HepG2 (cell line): ENCODE measurements around the gene NET1. TPM values are rescaled to one million over a fixed set of nuclear protein-coding genes. Genes with fewer than 3 reads are reported as not detected.

Source experiments
- ATAC-seq: fragments of 200-7000 bp; cut with Tn5 transposase; 3 replicates; pipeline ENCODE4 v1.9.1; 2020; ENCODE audit warnings: mild to moderate bottlenecking, moderate library complexity
- BruUV-seq: library from RNA; stranded (reverse); fragments of 400-500 nt; replicated peaks from 2 replicates; lab custom pipeline; 2021; lab: Mats Ljungman, UMichigan
- CTCF ChIA-PET: fragments of 300-600 bp; formaldehyde crosslinking; extraction: SDS; loops from one replicate; lab custom pipeline; 2021; ENCODE audit warnings: low total read pairs, inconsistent platforms, low intra/inter-chr PET ratio; lab: Yijun Ruan, JAX
- POLR2A ChIA-PET: fragments of 350-600 bp; sonication (Branson Sonifier 250); formaldehyde crosslinking; loops from one replicate; lab custom pipeline; 2020; ENCODE audit warnings: antibody characterized with exemption, inconsistent platforms; lab: Yijun Ruan, JAX
- DNase-seq: peaks from one replicate; pipeline ENCODE4 v3.0.0-alpha.2; 2015; ENCODE audit warnings: low spot score
- FAIRE-seq: peaks from 3 replicates; lab custom pipeline; 2011; peaks lifted over from hg19 to GRCh38; lab: Jason Lieb, UNC
- H2AFZ ChIP-seq: one replicate; pipeline ENCODE4 v1.6.1; 2011; ENCODE audit warnings: low read length, inconsistent platforms
- H3K27ac ChIP-seq: fragments of 300-600 bp; 3 replicates; pipeline ENCODE4 v1.8.0; 2011; ENCODE audit warnings: mixed run types, mild to moderate bottlenecking, mixed read lengths, low read length, inconsistent platforms; ENCODE audit not compliant: insufficient read depth; ENCODE audit errors: extremely low read length
- H3K27me3 ChIP-seq, 2 experiments: fragments of 200-600 bp in 1 of 2; 2 replicates in 1 of 2; 3 replicates in 1 of 2; pipeline versions ENCODE4 v1.6.0 to v1.8.0; 2011; ENCODE audit warnings: low read length in 2 of 2, mild to moderate bottlenecking in 2 of 2, moderate library complexity in 2 of 2, inconsistent platforms in 1 of 2; ENCODE audit not compliant: insufficient read depth in 2 of 2, control insufficient read depth in 1 of 2
- H3K36me3 ChIP-seq, 2 experiments: fragments of 200-600 bp in 1 of 2; replicated peaks in 1 of 2; 2 replicates in 1 of 2; 3 replicates in 1 of 2; pipeline versions ENCODE4 v1.5.1 to v1.8.0; 2011; ENCODE audit warnings: low read length in 2 of 2, inconsistent platforms in 1 of 2; ENCODE audit not compliant: insufficient read depth in 2 of 2, control insufficient read depth in 1 of 2
- H3K4me1 ChIP-seq: 2 replicates; pipeline ENCODE4 v1.5.1; 2012; ENCODE audit warnings: low read length, inconsistent platforms; ENCODE audit not compliant: insufficient read depth
- H3K4me2 ChIP-seq: 2 replicates; pipeline ENCODE4 v1.6.0; 2011; ENCODE audit warnings: low read depth, low read length, inconsistent platforms
- H3K4me3 ChIP-seq, 3 experiments: fragments of 200-600 bp in 1 of 3; sonication (generic), shearing (Covaris generic) in 1 of 3; replicated peaks in 1 of 3; 2 replicates each; pipeline ENCODE4 v1.5.1; 2011 to 2016; ENCODE audit warnings: low read length in 3 of 3, inconsistent platforms in 2 of 3, low read depth in 2 of 3, mild to moderate bottlenecking in 2 of 3, control low read depth in 1 of 3, mixed read lengths in 1 of 3; ENCODE audit not compliant: insufficient read depth in 1 of 3
- H3K79me2 ChIP-seq: one replicate; pipeline ENCODE4 v1.6.1; 2011; ENCODE audit warnings: low read length, inconsistent platforms; ENCODE audit not compliant: insufficient read depth
- H3K9ac ChIP-seq: 2 replicates; pipeline ENCODE4 v1.6.0; 2011; ENCODE audit warnings: mild to moderate bottlenecking, low read depth, low read length, inconsistent platforms; ENCODE audit not compliant: insufficient read depth
- H3K9me3 ChIP-seq: 2 replicates; pipeline ENCODE4 v1.5.1; 2012; ENCODE audit warnings: mild to moderate bottlenecking, low read length
- H4K20me1 ChIP-seq: 2 replicates; pipeline ENCODE4 v1.6.0; 2011; ENCODE audit warnings: inconsistent platforms, mild to moderate bottlenecking, low read length, moderate library complexity; ENCODE audit not compliant: insufficient read depth
- CHCHD3 ChIP-seq: sonication (generic); formaldehyde crosslinking; IDR thresholded peaks from 2 replicates; pipeline ENCODE4 v1.8.0; 2022; ENCODE audit warnings: mild to moderate bottlenecking, missing genetic modification reagents, moderate library complexity
- GTF2F1 ChIP-seq: fragments of 150-350 bp; IDR thresholded peaks from 2 replicates; pipeline ENCODE4 v1.6.1; 2014; ENCODE audit warnings: low read length
- GZF1 ChIP-seq: sonication (generic); formaldehyde crosslinking; IDR thresholded peaks from 2 replicates; pipeline ENCODE4 v1.5.1; 2020; ENCODE audit warnings: mild to moderate bottlenecking, missing genetic modification reagents
- NFRKB ChIP-seq: fragments of 450-650 bp; IDR thresholded peaks from 2 replicates; pipeline ENCODE4 v1.6.1; 2017
- RORA ChIP-seq: sonication (generic); formaldehyde crosslinking; IDR thresholded peaks from 2 replicates; pipeline ENCODE4 v1.5.0; 2020; ENCODE audit warnings: mild to moderate bottlenecking, missing genetic modification reagents, moderate library complexity
- STAG1 ChIP-seq: sonication (generic); formaldehyde crosslinking; IDR thresholded peaks from 2 replicates; pipeline ENCODE4 v1.4.0; 2020; ENCODE audit warnings: missing genetic modification reagents
- TAF1 ChIP-seq: sonication (generic); formaldehyde crosslinking; IDR thresholded peaks from 2 replicates; pipeline ENCODE4 v1.4.0; 2020; ENCODE audit warnings: missing genetic modification reagents
- ZFP90 ChIP-seq: sonication (generic); formaldehyde crosslinking; IDR thresholded peaks from 2 replicates; pipeline ENCODE4 v1.8.0; 2022; ENCODE audit warnings: missing genetic modification reagents, mild to moderate bottlenecking, inconsistent platforms, borderline replicate concordance
- ZMAT3 ChIP-seq: sonication (generic); formaldehyde crosslinking; conservative IDR thresholded peaks from 2 replicates; pipeline ENCODE4 v1.7.0; 2021; ENCODE audit warnings: missing genetic modification reagents
- ZMYM4 ChIP-seq: sonication (generic); formaldehyde crosslinking; IDR thresholded peaks from 2 replicates; pipeline ENCODE4 v1.8.1; 2023; ENCODE audit warnings: mild to moderate bottlenecking, missing genetic modification reagents
- ZNF335 ChIP-seq: sonication (generic); formaldehyde crosslinking; IDR thresholded peaks from 2 replicates; pipeline ENCODE4 v1.4.0; 2020; ENCODE audit warnings: missing genetic modification reagents
- whole genome bisulfite sequencing: methylation state at CpG from one replicate; pipeline ENCODE4 v1.1.6; 2017; ENCODE audit warnings: low lambda C conversion rate; 5-methylcytosine and 5-hydroxymethylcytosine counted together
- in situ Hi-C: cut with HindIII; loops from 2 replicates; pipeline ENCODE4 v1.10.0; 2017; ENCODE audit warnings: low pct_unique_long_range_greater_than_20kb; ENCODE audit not compliant: extremely low pct_ligation_motif_present
- intact Hi-C: fragments of 100-400 bp; cut with micrococcal nuclease; formaldehyde crosslinking; loops from one replicate; pipeline ENCODE4 v1.10.0; 2022; ENCODE audit not compliant: unreplicated experiment
- polyA plus RNA-seq, 8 experiments: library from polyadenylated mRNA; depleted of rRNA in 3 of 8; stranded (reverse) in 7 of 8; unstranded in 1 of 8; fragments of >200 nt; fragmentation: Illumina TruSeq in 4 of 8; extraction: Trizol in 4 of 8; gene quantifications; 2 replicates each; pipeline versions ENCODE4 v1.2.1 to v1.2.3, GENCODE V29; 2011 to 2016; ENCODE audit warnings: low read depth in 4 of 8, missing spikeins in 1 of 8, mixed read lengths in 1 of 8; ENCODE audit not compliant: insufficient read depth in 1 of 8
- total RNA-seq, 5 experiments: library from RNA; depleted of rRNA; stranded (reverse); fragments of >200 nt; fragmentation: Illumina TruSeq; extraction: Trizol; gene quantifications; 2 replicates each; pipeline ENCODE4 v1.2.3, GENCODE V29; 2016; ENCODE audit warnings: low read depth in 1 of 5
- TF ChIP-seq, protein P1 (sequence below): sonication (generic); formaldehyde crosslinking; IDR thresholded peaks from 2 replicates; pipeline ENCODE4 v1.8.1; 2023; ENCODE audit warnings: mild to moderate bottlenecking, missing genetic modification reagents
- TF ChIP-seq, protein P2 (sequence below): sonication (generic); formaldehyde crosslinking; IDR thresholded peaks from 2 replicates; pipeline ENCODE4 v1.4.0; 2020; ENCODE audit warnings: missing genetic modification reagents, borderline replicate concordance
- TF ChIP-seq, protein P3 (sequence below): sonication (generic); formaldehyde crosslinking; IDR thresholded peaks from 2 replicates; pipeline ENCODE4 v1.4.0; 2020; ENCODE audit warnings: missing genetic modification reagents, borderline replicate concordance

Gene NET1
- total and polyA plus RNA-seq, 2 of the 13 experiments (the other 11 are each of a cell fraction or from before 2014, with no cell fraction given): 48.1 to 65.8 TPM

DNA sequence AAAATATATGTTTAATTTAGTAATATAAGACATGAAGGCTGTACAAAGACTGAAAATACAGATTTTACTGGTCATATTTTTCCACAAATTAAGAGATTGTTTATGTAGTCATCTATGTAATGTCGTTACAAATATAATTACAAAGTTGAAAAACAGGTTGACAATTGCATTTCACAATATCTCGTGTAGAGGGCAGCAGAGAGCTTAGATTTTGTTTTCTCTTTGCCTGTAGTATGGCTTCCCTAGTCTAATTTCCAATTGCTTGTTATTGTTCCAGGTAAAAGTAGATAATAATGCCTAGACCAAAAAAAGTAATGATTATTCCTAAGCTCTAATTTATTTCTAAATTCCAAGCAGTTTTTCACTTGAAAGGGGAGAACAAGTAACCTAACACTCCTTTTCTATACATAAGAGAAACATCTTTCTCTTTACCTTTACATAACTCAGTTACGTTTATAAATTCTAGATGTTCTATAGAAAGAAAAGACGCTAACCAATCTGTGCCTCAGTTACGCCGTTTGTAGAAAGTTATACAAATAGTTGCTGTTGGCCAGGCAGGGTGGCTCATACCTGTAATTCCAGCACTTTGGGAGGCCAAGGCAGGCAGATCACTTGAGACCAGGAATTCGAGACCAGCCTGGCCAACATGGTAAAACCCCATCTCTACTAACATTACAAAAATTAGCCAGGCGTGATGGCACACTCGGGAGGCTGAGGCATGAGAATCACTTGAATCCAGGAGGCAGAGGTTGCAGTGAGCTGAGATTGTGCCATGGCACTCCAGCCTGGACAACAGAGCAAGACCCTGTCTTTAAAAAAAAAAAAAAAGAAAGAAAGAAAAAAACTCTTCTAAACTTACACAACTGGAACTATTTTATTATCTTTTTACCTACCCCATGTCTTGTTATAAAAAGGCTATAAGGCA, 30.0 kb downstream of the NET1 start (continued):
- TF ChIP-seq RORA (0 out of 2 replicates have a peak, but pooled peaks have one; percentile 37), ZMYM4 (no peak), ZMAT3 (CRISPR knock-in tag) (no peak), GZF1 (CRISPR knock-in tag) (no peak), ZFP90 (no peak), STAG1 (peak; percentile 87)
- TF ChIP-seq, protein P1, sequence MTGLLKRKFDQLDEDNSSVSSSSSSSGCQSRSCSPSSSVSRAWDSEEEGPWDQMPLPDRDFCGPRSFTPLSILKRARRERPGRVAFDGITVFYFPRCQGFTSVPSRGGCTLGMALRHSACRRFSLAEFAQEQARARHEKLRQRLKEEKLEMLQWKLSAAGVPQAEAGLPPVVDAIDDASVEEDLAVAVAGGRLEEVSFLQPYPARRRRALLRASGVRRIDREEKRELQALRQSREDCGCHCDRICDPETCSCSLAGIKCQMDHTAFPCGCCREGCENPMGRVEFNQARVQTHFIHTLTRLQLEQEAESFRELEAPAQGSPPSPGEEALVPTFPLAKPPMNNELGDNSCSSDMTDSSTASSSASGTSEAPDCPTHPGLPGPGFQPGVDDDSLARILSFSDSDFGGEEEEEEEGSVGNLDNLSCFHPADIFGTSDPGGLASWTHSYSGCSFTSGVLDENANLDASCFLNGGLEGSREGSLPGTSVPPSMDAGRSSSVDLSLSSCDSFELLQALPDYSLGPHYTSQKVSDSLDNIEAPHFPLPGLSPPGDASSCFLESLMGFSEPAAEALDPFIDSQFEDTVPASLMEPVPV (CRISPR knock-in tag): no peak
- TF ChIP-seq, all 625 proteins: peak for 10

DNA sequence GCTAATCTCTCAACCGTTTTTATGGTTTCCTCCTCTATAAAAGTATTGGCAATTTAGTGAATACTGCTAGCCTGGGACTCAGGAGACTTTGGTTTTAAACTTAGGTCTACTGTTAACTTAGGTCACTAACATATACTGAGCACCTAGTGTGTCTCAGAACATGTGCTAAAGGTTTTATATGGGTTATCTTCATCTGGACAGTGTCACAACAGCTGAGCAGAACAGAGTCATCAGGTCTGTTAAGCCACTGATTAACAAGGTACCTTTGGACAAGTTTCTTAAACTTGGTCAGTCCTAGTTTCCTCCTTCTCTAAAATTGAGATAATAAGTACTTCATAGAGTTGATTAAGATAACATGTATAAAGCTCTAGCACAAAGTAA, 30.6 kb downstream of the NET1 start:
- ATAC-seq: no peak
- Histone ChIP-seq H3K79me2 (peaks cover 15% of the 10 kb centered on the region), H3K9me3 (no peaks in the 10 kb centered on the region), H3K27me3 (no peaks in the 10 kb centered on the region; a peak in 1 of 5 replicates), H3K4me3 (no peak overlapping the region), H3K36me3 (peaks cover 0 to 2% of the 10 kb centered on the region in 2 experiments; a peak in 4 of 5 replicates), H2AFZ (no peak overlapping the region), H3K4me1 (peaks cover 5% of the 10 kb centered on the region), H3K4me2 (no peak overlapping the region), H3K27ac (no peak overlapping the region), H4K20me1 (no peaks in the 10 kb centered on the region), H3K9ac (no peak overlapping the region)
- intact Hi-C loops (loop anchor here (1.0 to 10.0 kb wide), 2 partner anchors 72 to 180 kb away; no protein-coding TSS in a partner anchor), in situ Hi-C loops (loop anchor here (5.0 kb wide), 1 partner anchor 179 kb away; no protein-coding TSS in a partner anchor)
- CTCF ChIA-PET: interaction anchor here (0.9 to 2.9 kb wide), 2 partner anchors 180 to 217 kb away, joined by 3 to 31 read pairs; no protein-coding TSS in a partner anchor
- FAIRE-seq: no peak
- WGBS: 95% methylated on average over 1 of the region's 1 CpG
- POLR2A ChIA-PET: interaction anchor here (1.8 kb wide), 1 partner anchor 106 kb away, joined by 7 read pairs; no protein-coding TSS in a partner anchor
- no TSS peak for BruUV-seq
- no peak for DNase-seq
- TF ChIP-seq ZNF335 (CRISPR knock-in tag): no peak
- TF ChIP-seq GTF2F1: no peak
- TF ChIP-seq, protein P2, sequence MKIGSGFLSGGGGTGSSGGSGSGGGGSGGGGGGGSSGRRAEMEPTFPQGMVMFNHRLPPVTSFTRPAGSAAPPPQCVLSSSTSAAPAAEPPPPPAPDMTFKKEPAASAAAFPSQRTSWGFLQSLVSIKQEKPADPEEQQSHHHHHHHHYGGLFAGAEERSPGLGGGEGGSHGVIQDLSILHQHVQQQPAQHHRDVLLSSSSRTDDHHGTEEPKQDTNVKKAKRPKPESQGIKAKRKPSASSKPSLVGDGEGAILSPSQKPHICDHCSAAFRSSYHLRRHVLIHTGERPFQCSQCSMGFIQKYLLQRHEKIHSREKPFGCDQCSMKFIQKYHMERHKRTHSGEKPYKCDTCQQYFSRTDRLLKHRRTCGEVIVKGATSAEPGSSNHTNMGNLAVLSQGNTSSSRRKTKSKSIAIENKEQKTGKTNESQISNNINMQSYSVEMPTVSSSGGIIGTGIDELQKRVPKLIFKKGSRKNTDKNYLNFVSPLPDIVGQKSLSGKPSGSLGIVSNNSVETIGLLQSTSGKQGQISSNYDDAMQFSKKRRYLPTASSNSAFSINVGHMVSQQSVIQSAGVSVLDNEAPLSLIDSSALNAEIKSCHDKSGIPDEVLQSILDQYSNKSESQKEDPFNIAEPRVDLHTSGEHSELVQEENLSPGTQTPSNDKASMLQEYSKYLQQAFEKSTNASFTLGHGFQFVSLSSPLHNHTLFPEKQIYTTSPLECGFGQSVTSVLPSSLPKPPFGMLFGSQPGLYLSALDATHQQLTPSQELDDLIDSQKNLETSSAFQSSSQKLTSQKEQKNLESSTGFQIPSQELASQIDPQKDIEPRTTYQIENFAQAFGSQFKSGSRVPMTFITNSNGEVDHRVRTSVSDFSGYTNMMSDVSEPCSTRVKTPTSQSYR (CRISPR knock-in tag): no peak
- no peak for TF ChIP-seq TAF1 (CRISPR knock-in tag)
- TF ChIP-seq CHCHD3: no peak
- TF ChIP-seq, protein P3, sequence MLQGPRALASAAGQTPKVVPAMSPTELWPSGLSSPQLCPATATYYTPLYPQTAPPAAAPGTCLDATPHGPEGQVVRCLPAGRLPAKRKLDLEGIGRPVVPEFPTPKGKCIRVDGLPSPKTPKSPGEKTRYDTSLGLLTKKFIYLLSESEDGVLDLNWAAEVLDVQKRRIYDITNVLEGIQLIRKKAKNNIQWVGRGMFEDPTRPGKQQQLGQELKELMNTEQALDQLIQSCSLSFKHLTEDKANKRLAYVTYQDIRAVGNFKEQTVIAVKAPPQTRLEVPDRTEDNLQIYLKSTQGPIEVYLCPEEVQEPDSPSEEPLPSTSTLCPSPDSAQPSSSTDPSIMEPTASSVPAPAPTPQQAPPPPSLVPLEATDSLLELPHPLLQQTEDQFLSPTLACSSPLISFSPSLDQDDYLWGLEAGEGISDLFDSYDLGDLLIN (CRISPR knock-in tag): no peak
- no peak for TF ChIP-seq NFRKB
